Amygdala (tissue), 56 donors: Measurements from ENCODE around the gene MYMK.
A peak's percentile ranks its signal among the peaks of the same experiment; 100 is the strongest.
"Not testable (repeated sequence)": the region's sequence is repeated elsewhere in the genome, so short reads cannot be mapped to it uniquely, and the experiment has no call there.

Source experiments
- DNase-seq, 56 donors: peaks; one replicate each; lab custom pipeline; 2025; lab: John Stamatoyannopoulos, UW

Gene MYMK, protein sequence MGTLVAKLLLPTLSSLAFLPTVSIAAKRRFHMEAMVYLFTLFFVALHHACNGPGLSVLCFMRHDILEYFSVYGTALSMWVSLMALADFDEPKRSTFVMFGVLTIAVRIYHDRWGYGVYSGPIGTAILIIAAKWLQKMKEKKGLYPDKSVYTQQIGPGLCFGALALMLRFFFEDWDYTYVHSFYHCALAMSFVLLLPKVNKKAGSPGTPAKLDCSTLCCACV

DNA sequence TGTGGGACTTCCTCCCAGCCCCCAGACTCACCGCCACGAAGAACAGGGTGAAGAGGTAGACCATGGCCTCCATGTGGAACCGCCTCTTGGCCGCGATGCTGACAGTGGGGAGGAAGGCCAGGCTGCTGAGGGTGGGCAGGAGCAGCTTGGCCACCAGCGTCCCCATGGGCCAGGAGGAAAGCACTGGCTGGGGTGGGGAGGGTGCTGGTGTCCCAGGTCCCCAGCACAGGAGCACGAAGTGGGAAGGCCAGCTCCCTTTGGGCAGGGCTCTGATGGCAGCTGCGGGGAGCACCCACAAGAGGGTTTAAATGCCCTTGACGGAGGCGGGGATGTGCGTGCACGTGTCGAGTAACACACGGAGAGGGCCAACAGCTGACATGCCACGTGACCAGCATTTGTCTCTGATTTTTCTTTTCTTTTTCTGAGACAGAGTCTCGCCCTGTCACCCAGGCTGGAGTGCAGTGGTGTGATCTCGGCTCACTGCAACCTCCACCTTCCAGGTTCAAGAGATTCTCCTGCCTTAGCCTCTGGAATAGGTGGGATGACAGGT is at the start of gene MYMK:
MYMK (minus strand) TSS at position 281 of the 550 bp plus-strand sequence; CDS start at position 166, 115 bp downstream.
- no peak for DNase-seq

DNA sequence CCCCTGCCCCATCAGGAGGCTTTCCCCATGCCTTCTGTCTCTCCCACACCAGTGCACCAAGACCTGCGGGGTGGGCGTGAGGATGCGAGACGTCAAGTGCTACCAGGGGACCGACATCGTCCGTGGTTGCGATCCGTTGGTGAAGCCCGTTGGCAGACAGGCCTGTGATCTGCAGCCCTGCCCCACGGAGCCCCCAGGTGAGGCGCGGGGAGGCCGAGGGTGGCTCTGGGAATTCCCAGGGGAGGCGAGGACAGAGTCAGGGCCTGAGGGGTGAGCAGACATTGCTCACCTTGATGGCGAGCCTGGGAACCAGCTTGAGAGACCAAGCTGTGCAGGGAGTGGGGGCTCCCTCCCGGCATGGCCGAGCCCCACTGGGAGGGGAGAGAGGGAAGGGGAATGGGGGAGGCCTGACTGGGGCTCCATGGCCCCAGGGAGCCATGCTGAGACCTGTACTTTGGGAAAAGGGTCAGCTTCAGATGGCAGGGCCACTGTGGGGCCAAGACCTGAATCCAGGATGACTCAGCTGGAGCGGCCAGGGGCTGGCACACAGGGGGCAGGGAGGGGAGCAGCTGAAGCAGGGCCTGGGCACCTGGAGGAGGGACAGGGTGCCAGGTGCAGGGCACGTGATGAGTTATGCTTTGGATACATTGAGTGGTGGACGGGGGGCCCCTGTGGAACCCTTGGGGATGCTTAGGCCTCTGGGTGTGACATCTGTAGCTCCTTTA is 49.2 kb upstream of the MYMK start:
- no peak for DNase-seq

DNA sequence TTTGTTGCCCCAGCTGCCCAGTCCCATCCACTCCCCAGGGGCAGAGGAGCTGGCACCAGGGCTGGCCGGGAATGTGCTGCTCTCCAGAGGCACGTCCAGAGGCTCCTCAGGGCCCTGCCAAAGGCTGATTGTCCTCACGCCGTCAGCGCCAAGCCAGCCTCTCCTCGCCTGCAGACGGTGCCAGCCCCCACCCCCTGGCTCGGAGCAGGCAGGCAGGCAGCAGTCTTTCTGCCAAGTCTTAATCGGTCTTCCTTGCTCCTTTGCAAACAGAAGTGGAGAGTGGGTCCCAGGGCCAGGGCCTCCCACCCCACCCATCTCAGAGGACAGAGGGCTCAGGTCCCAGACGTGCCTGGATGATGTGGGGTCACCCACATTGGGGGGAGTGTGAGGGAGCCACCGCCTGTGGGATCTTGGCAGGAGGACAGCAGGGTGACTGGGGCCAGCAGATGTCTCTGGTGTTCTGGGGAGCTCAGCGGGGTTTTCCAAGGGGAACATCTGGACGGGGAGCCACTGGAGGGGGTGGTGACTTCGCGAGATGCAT is 48.1 kb upstream of the MYMK start:
- DNase-seq = peak in 53 of 56 donors; percentile 34 to 91 (median 76)

DNA sequence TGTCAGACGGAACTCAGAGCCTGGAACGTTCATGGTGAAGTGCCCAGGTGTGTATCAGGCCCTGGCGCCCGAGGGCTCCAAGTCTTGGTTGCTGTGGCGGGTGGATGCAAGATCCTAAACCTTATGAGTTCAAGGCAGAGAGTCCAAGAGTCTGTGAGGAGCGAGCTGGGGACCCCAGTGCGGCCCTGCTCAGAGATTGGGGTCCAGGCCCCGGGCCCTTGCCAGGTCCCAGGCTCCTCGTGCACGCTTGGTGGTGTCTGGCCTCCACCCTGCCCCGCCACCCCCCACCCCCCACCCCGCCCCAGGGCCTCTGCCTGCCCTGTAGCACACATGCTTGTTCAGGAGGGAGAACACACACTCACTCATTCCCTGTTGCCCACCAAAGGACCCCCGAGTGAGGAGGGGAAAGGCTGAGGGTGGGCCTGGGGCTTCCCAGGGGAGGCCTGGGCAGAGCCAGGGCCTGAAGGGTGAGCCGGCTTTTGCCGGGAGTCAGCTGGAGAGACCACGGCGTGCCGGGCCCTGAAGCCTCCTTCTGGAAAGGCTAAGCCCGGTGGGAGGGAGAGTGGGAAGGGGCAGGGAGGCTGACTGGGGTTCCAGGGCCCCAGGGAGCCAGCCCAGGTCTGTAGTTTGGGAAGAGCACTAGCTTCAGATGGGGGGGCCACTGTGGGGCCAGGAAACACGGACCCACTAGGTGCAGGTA is 47.3 kb upstream of the MYMK start:
- DNase-seq = no peak

DNA sequence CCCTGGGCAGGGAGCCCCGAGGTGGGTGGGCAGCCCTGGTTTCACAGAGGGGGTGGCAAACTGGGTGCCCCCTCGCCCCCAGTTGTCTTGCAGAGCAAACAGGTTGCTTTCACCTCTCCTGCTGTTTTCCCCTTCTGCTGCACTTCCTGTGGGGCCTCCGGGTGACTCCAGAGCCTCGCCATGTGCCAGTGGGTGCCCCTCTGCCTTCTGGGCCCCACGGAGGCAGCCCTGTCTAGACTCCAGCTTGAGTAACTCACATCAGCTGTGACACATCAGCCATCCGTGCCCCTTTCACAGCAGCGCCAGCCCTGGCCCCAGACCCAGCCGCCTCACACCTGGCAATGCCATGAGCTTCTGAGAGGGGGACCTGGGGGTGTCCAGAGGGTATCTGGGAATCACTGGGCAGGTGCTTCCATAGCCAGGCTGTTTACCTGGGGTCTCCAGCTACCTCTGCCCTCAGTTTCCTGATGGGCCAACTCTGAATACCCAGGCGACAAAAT is 46.7 kb upstream of the MYMK start:
- no peak for DNase-seq

DNA sequence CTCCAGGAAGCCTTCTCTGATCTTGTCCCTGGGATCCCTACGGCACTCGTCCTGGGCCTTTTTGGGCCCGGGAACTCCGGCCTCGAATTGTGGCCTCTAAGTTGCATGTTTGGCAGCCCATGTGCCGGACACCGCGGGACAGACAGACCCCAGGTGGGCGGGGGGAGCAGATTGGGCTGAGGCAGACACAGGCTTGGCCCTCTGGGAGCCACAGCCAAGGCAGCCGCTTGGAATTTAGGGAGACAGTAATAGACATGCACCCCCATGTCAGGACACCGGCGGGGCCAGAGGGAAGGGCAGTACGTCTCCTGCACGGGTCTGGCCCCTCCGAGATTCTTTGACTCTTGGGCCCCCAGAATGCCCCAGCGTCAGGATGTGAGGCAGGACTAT is 45.9 kb upstream of the MYMK start:
- no peak for DNase-seq

DNA sequence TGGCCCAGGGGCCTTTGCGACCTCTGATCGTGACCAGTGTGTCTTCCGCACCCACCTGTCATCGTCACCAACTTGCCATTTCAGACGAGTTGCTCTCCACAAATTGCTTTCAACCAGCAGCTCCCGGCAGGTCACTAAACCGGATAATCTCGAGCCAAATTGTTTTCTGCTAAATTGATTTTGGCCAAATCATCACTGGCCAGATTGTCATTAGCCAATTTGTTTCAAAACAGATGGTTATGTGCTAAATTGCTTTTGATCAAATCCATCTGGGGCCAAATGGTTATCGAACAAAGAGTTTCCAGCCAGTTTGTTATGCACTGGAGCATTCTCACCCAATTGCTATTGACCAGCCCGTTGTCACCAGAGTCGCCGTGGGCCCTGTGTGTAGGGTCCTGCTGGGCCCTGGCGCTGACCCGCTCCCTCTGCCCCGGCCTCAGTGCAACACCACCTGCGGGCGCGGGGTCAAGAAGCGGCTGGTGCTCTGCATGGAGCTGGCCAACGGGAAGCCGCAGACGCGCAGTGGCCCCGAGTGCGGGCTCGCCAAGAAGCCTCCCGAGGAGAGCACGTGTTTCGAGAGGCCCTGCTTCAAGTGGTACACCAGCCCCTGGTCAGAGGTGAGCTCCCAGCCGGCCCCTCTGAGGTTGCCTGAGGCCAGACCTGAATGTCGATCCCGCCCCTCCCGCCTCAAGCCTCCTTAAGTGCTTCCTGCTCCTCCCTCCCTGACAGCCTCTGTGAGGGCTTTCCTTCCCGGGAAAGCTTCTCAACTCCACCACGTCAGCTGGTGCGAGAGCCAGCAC is 45.3 kb upstream of the MYMK start:
- DNase-seq = no peak

DNA sequence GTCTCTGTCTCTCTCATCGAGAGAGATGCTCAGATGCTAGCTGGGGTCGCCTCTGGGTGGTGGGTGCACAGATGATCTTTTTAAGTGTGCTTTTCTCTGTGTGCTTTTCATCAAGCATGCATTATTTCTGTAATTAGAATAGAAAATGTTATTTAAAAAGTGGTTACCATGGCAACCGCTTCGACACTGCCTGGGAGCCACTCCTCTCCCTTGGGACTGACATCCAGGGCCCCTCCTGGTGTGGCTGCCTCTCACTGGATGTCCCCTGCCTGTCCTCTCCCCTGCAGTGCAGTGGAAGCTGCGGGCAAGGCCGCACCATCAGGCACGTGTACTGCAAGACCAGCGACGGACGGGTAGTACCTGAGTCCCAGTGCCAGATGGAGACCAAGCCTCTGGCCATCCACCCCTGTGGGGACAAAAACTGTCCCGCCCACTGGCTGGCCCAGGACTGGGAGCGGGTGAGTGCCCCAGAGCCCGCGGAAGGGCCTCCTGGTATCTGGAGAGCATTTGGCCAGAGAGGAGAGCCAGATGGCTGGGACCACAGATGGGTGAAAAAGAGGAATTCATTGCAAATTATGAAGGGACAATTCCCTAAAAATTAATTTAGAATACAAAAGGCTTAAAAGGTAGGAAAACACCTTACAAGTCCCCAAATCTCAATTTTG is 44.5 kb upstream of the MYMK start:
- DNase-seq = peak in 6 of 56 donors; percentile 15 to 38 (median 24)

DNA sequence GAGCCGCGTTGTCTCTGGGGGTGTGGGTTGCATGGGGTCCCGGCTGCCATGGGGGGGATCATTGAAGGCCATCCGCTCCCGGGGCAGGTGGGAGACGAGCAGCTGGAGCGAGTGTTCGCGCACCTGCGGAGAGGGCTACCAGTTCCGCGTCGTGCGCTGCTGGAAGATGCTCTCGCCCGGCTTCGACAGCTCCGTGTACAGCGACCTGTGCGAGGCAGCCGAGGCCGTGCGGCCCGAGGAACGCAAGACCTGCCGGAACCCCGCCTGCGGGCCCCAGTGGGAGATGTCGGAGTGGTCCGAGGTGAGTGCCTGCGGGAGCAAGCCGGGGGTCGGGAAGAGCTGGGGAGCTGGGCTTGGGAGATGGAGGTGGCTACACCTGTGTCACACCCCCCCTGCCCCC is 43.4 kb upstream of the MYMK start:
- no peak for DNase-seq

DNA sequence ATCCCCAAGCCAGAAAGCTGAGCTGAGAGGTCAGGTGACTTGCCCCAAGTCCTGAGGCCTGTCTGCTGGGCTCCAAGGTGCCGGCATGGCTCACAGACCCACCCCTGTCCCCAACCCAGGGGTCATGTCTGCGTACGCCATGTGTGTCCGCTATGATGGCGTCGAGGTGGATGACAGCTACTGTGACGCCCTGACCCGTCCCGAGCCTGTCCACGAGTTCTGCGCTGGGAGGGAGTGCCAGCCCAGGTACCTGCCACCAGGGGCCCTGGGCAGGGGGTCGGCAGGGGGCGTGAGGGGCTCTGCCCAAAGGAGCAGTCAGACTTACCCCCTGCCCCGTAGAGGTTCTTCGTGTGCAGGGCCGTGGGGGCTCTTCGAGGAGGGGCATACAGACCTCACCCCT is 42.1 kb upstream of the MYMK start:
- DNase-seq = no peak

DNA sequence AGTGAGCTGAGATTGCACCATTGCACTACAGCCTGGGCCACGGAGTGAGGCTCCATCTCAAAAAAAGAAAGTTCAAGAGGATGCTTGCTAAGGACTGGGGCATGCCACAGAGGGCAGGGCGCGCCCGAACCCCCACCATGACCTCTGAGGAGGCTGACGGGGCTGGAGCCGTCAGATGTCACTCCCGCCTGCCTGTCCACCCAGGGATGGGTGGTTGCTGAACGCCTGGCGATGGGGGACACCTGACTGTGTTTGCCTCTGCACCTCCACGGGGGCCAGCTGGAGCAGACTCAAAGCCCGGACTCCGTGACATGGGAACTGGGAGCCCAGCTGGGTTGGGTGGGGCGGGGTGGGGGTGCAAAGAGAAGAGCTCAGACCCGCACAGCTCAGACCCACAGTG is 41.6 kb upstream of the MYMK start:
- no peak for DNase-seq

DNA sequence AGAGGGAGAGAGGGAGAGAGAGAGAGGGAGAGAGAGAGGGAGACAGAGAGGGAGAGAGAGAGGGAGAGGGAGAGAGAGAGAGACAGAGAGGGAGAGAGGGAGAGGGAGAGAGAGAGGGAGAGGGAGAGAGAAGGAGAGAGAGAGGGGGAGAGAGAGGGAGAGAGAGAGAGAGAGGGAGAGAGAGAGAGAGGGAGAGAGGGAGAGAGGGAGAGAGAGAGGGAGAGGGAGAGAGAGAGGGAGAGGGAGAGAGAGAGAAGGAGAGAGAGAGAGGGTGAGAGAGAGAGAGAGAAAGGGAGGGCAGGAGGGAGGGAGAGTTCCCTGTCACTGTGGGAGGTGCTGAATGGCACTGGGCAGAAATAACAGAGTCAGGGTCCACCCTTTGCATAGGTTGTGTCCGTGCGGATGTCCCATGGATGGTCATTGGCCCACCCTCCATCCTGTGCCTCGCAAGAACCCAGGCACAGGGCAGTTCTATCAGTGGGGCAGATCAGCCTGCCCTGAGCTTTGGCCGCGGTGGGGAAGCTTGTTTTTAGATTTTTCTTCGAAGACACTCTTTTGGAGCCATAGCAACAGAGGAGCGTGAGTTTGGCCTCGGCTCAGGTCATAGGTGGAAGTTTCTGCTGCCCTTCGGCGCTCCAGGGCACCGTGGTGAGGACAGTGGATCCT is 39.8 kb upstream of the MYMK start:
- no peak for DNase-seq

DNA sequence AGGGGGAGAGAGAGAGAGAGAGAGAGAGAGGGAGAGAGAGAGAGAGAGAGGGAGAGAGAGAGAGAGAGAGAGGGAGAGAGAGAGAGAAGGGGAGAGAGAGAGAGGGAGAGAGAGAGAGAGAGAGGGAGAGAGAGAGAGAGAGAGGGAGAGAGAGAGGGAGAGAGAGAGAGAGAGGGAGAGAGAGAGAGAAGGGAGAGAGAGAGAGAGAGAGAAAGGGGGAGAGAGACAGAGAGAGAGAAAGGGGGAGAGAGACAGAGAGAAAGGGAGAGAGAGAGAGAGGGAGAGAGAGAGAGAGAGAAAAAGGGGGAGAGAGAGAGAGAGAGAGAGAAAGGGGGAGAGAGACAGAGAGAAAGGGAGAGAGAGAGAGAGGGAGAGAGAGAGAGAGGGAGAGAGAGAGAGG is 39.1 kb upstream of the MYMK start:
- not testable (repeated sequence) for DNase-seq

DNA sequence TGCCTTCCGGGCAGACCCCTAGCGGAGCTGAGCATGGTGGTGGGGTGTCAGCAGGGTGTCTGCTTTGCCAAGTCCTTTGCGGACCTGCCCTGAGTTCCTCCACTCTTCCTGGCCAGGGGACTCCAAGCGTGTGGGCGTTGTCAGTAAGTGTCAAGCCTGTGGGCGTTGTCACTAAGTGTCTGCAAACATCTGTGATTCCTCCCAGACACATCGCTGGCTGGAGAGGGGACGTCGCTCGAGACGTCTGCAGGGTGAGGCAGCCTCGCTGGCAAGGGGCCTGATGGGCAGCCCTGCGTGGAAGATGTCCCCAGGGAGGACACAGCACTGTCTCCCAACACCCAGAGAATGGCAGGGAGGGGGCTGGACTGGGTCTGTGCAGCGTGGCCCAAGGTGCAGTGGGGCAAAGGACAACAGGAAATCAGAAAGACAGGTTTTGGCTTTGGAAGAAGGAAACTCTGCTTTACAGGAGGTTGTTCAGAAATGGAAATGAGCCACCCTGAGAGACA is 38.6 kb upstream of the MYMK start:
- DNase-seq = peak in 1 of 56 donors; percentile 26

DNA sequence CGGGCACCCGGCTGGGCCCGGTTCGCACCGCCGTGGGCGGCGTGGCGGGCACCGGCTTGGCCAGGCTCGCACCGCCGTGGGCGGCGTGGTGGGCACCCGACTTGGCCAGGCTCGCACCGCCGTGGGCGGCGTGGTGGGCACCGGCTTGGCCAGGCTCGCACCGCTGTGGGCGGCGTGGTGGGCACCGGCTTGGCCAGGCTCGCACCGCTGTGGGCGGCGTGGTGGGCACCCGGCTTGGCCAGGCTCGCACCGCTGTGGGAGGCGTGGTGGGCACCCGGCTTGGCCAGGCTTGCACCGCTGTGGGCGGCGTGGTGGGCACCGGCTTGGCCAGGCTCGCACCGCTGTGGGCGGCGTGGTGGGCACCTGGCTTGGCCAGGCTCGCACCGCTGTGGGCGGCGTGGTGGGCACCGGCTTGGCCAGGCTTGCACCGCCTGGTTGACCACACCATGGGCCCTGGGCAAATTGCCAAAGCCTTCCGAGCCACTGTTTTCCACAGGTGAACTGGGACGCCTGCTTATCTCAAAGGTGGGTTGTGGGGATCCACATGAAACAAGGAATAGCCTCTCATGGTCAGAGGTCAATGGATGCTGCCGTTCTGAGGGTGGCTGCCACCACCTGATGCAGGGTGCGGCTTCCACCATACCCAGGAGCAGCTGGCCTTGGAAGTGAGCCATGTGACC is 38.0 kb upstream of the MYMK start:
- no peak for DNase-seq

DNA sequence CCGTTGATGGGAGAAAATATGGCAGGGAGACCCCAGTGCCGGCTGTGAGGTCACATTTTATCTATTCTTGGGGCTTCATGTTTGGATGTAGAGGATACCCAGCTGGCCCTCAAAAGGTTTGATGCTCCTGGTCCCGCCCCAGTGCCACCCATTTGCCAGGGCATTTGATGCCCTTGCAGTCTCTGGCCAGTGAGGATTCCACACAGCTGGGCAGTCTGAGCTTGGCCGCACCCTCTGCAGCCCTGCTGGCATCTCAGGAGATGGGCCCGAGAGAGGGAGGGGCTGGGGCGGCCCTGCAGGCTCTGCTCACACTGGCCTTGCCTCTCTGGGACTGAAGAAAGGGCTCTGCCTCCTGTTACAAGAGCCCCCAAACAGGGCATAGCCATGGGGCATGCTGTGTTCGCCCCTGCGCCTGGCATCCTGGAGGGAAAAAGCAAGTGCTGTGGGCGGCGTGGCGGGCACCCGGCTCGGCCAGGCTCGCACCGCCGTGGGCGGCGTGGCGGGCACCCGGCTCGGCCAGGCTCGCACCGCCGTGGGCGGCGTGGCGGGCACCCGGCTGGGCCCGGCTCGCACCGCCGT is 37.3 kb upstream of the MYMK start:
- no peak for DNase-seq

DNA sequence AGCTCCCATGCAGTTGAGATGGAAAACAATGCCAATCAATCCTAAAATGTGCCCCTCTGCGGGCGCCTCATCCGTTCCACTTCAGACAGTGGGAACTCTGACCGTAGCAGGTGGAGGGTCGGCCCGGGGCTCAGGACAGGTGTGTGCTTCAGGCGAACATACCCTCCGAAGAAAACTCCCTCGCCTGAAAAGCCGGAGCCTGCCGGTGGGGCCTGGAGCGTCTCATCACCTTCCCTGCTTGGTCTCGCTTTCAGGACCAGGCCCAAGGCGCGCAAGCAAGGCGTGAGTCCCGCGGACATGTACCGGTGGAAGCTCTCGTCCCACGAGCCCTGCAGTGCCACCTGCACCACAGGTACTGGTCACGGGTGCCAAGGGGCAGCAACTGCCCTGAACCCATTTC is 36.2 kb upstream of the MYMK start:
- no peak for DNase-seq

DNA sequence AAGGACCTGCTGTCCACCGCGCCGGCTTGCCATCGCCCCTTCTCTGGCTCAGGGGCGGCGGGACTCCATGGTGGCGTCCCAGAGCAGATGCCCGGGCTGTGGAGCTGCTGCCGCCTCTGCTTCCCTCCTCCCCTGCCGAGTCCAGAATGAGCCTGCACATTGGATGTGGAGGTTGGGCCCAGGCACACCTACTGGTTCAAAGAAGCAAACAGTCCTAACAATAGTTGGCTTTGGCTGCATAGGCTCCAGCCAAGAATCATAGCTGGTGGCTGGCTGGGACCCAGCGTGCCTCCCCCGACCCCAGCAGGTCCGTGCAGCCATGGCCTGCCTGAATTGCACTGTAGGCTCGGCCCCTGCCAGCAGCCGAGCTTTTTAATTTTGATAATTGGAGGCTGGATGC is 35.6 kb upstream of the MYMK start:
- peak in 1 of 56 donors; percentile 53 for DNase-seq
